Head of caudate nucleus (tissue), 42 donors: ENCODE measurements around the gene CTSW.

ENCODE experiments used
- DNase-seq, 42 donors: peaks; one replicate each; pipeline versions ENCODE4 v3.0.0 to v3.0.0-alpha.2; 2020 to 2021; ENCODE audit warnings: mixed read lengths in 7 of 42
- intact Hi-C: fragments of 100-400 bp; cut with DNase I; formaldehyde crosslinking; loops from one replicate; pipeline ENCODE4 v1.15.0; 2022

Gene CTSW

GRCh38 chr11:65880844-65881421 is 1.3 kb downstream of the CTSW start:
- no peak for DNase-seq
- intact Hi-C loops, result loop anchor here (5.0 to 10.0 kb wide), 2 partner anchors 36 to 114 kb away; partner anchors contain the start of genes C11orf68 and DRAP1

DNA sequence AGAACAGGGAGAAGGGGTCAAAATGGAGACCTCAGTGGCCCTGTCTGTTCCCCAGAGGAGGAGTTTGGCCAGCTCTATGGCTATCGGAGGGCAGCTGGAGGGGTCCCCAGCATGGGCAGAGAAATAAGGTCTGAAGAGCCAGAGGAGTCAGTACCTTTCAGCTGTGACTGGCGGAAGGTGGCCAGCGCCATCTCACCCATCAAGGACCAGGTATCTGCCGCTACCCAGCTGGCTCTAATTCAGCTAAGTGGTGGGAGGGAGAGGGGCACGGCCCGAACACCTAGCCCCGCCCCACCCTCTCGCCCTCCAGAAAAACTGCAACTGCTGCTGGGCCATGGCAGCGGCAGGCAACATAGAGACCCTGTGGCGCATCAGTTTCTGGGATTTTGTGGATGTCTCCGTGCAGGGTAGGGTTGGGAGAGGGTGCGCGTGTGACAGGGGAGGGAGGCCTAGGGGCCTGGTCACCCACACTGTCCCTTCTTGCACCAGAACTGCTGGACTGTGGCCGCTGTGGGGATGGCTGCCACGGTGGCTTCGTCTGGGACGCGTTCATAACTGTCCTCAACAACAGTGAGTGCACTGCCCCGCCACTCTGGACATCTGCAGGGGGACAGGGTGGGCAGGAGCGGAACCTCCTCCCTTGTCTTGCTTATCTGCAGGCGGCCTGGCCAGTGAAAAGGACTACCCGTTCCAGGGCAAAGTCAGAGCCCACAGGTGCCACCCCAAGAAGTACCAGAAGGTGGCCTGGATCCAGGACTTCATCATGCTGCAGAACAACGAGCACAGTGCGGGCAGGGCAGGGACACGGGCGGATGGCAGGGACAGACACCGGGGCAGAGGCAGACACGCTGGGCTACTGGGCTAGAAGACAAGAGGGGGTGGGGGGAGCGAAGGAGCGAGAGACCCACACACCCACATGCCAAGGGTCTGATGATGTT is 2.8 kb downstream of the CTSW start:
- no peak for DNase-seq
- intact Hi-C loops, result loop anchor here (5.0 to 10.0 kb wide), 2 partner anchors 35 to 112 kb away; partner anchors contain the start of genes C11orf68 and DRAP1

DNA sequence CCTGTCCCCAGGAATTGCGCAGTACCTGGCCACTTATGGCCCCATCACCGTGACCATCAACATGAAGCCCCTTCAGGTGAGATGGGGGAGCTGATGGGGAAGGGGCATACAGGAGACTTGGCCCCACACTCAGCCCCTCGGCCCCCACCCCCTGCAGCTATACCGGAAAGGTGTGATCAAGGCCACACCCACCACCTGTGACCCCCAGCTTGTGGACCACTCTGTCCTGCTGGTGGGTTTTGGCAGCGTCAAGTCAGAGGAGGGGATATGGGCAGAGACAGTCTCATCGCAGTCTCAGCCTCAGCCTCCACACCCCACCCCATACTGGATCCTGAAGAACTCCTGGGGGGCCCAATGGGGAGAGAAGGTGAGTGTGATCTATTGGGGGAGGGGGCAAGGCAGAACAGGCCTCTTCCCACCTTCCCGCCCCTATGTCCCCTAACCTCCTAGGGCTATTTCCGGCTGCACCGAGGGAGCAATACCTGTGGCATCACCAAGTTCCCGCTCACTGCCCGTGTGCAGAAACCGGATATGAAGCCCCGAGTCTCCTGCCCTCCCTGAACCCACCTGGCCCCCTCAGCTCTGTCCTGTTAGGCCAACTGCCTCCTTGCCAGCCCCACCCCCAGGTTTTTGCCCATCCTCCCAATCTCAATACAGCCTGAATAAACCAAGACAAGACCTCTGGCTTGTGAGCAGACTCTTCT is 3.6 kb downstream of the CTSW start:
- DNase-seq, result no peak
- intact Hi-C loops, result loop anchor here (5.0 to 10.0 kb wide), 2 partner anchors 34 to 112 kb away; partner anchors contain the start of genes C11orf68 and DRAP1

DNA sequence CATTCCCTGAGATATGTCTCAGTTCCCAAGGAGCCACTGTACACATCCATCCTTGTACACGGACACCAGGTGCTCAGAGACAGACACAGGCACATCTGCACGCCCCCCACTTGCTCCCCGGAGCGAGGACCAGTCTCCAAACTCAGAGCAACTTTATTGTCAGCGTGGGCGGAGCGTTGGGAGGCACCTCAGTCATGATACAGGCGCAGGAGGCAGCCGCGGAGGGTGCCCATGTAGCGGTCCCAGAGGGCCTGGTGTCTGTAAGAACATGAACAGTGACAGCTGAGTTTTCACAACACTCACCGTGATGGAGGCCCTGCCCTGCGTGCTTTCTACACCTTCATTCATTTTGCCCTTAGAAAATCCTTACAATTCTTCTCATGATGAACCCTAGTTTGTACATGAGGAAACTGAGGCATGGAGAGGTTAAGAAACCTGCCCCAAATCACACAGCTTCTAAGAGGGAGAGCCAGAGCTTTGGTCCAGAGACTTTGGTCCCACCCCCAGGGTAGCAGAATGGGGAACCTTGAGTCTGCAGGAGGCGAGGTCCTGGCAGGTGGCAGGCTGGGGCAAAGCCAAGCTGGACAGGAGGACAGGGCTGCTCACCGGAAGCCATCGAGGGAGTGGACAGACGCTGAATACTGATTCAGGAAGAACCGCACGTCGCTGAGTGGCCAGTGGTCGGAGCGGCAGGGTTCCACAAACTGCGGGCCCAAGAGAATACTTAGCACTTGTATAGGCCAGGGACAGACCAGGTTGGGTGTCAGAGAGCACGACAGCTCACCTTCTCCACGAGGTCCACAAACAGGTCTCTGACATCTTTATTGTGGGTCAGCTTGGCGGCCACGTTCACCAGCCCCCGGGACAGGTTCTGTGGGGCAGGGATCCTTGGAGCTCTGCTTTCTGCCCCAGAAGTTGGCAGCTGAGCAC is 4.4 kb downstream of the CTSW start:
- intact Hi-C loops, result loop anchor here (5.0 to 10.0 kb wide), 2 partner anchors 33 to 111 kb away; partner anchors contain the start of genes C11orf68 and DRAP1
- no peak for DNase-seq

DNA sequence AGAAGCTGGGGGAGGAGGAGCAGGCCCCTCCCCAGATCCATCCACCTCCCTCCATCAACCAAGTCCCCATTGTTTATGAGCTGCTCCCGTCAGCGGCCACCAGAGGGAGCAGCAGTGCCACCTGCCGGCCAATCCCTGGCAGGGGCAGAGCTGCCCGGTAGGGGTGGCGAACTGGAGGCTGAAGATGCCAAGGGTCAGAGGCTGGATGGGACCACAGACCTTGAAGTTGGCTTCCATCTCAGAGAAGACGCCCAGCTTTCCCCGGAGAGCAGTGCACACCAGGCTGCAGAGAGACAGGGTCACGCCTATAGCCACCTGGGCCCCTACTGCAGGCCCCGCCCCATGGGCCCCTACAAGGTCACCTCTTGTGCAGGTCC is 5.1 kb downstream of the CTSW start:
- intact Hi-C loops, result loop anchor here (5.0 to 10.0 kb wide), 2 partner anchors 33 to 110 kb away; partner anchors contain the start of genes C11orf68 and DRAP1
- DNase-seq, result peak; percentile 55 to 93 (median 82)

DNA sequence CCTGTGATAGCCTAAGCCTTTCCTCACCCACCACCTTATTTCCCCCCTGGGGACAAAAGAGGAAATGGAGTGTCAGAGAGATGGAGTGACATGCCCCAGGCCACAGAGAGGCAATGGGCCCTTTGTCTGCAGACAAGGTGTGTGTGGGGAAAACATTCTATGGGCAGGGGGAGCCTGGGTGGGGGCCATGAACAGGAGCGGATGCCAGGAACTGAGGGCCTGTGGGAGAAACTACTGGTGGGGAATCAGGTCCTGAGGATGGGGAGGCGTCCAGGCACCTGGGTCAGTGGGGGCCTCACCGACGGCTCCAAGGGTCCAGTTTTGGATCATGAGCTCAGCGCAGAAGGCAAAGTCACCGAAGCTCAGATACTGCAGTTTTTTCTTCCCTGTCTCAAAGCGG is 5.6 kb downstream of the CTSW start:
- intact Hi-C loops, result loop anchor here (10.0 kb wide), 1 partner anchor 110 kb away; no protein-coding TSS in a partner anchor
- no peak for DNase-seq

- intact Hi-C loops, result loop anchor here (10.0 kb wide), 1 partner anchor 109 kb away; no protein-coding TSS in a partner anchor
- DNase-seq, result no peak
Measured at GRCh38 chr11:65885808-65886536, 6.3 kb downstream of the CTSW start.

DNA sequence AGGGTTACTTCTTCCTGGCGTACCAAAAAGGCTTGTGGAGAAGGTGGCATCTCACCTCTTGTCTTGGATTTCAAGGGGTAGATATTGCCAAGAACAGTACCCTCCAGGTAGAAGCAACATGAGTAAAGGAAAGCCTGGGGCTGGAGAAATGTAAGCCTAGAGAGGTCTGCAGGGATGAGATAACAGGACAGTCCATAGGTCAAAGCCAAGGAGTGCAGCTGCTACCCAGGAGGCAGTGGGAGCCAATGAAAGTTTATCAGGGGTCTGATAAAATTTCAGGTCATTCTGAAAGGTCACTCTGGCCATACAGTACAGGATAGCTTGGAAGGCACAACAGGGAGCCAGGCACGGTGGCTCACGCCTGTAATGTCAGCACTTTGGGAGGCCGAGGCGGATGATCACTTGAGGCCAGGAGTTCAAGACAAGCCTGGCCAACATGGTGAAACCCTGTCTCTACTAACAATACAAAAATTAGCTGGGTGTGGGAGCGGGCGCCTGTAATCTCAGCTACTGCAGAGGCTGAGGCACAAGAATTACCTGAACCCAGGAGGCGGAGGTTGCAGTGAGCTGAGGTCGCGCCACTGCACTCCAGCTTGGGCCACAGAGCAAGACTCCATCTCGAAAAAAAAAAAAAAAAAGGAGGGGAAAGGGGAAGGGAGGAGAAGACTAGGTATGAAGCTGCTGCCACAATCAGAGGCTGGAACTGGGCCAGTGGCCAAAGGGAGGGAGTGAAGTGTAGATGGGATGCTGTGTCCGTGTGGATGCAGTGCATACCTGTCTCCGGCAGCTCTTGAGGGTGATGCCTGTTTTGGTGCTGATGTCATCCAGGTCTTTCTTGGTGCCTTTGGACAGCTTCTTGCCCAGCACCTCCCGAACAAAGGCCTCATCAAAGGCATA is 7.4 kb downstream of the CTSW start:
- intact Hi-C loops, result loop anchor here (10.0 kb wide), 1 partner anchor 108 kb away; no protein-coding TSS in a partner anchor
- no peak for DNase-seq

DNA sequence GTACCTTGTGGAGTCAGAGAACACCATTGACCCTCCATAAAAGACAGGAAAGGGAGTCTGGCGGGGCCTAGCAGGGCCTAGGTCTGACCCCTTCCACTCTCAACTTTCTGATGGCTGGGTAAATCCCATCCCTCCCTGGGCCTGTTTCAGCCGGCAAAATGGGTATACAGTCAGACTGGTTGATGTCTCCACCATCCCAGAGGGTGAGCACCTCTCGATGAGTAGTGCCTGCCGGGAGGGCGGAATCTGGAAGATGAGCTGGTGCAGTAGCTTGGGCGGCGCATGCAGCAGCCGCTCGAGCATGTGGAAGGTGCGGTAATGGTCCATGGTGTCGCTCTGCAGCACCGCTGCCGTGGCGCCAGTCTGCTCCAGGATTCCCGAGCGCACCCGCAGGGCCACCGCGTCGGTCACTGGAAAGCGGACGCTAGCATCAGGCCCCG is 8.1 kb downstream of the CTSW start:
- intact Hi-C loops, result loop anchor here (10.0 kb wide), 1 partner anchor 107 kb away; no protein-coding TSS in a partner anchor
- DNase-seq, result peak in 11 of 42 donors; percentile 25 to 72 (median 54)

DNA sequence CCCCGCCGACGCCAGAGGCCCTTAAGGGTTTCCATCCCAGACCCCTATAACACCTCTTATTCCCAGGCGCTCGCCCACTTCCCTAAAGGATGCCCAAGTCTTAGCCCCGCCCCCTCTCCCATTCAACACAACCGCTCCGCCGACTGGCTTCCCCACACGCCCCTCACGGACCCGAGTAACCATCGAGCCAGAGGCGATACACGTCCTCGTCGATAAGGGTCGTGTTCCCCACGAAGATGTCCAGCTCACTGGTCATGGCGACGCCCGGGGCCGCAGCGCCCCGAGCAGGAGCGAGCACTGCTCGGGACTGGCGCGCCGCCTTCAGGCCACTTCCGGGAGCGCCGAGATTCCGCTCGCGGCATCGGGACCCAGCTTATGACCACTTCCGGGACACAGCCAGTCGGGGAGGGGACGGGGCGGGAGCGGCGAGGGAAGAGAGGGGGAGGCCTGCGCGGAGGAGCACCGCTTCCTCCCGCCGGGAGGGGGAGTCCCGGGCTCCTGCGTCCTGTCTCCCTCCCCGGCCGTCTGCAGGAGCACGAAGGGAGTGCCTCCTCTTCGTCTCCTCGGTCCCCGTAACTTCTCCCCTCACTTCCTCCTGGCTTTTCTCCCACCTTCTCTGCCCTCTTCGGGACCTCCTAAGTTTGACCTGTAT is 8.7 kb downstream of the CTSW start, which contains the start of gene FIBP:
Gene FIBP, minus strand, starts transcription at position 309 of the 652 bp plus-strand sequence. Its CDS starts 53 bp downstream, at position 256.
- DNase-seq, result peak; percentile 92 to 99 (median 97)
- intact Hi-C loops, result loop anchor here (10.0 kb wide), 1 partner anchor 107 kb away; no protein-coding TSS in a partner anchor

DNA sequence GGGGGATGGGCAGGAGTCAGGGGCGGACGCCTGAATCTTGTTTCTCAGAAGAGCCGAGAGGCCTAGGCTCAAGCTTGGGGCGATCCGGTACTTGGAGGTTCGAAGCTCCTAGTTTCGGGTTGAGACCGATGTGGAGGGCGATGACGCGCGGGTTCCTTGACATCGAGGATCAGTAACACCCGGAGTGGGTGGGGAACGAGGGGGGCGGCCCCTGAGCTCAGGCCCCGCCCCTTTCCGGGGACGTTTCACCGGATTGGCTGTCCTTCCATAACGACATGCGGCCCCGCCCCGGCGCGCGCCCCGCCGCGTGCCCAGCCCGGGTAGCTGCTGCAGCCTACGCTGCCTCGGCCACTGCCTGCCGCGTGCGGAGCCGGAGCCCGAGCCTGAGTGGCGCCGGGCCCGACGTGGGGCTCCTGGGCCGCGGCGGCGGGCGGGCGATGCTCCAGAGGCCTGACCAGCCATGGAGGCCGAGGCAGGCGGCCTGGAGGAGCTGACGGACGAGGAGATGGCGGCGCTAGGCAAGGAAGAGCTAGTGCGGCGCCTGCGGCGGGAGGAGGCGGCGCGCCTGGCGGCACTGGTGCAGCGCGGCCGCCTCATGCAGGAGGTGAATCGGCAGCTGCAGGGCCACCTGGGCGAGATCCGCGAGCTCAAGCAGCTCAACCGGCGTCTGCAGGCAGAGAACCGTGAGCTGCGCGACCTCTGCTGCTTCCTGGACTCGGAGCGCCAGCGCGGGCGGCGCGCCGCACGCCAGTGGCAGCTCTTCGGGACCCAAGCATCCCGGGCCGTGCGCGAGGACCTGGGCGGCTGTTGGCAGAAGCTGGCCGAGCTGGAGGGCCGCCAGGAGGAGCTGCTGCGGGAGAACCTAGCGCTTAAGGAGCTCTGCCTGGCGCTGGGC is 10.9 kb downstream of the CTSW start, which contains the start of gene CCDC85B:
Gene CCDC85B, plus strand, starts transcription at position 350 of the 895 bp plus-strand sequence. Its CDS starts 111 bp downstream, at position 461.
- DNase-seq, result peak; percentile 98 to 100 (median 99)
- intact Hi-C loops, result loop anchor here (5.0 kb wide), 1 partner anchor 33 kb away; the partner anchor contains the start of gene CFL1

- intact Hi-C loops, result loop anchor here (5.0 kb wide), 1 partner anchor 34 kb away; the partner anchor contains the start of gene CFL1
- peak in 13 of 42 donors; percentile 22 to 67 (median 44) for DNase-seq
Measured at GRCh38 chr11:65891219-65892136, 11.8 kb downstream of the CTSW start.

- peak in 6 of 42 donors; percentile 31 to 57 (median 49) for DNase-seq
- intact Hi-C loops, result loop anchor here (5.0 kb wide), 1 partner anchor 35 kb away; the partner anchor contains the start of gene CFL1
Measured at GRCh38 chr11:65892137-65892540, 12.5 kb downstream of the CTSW start.
